ENCODE results near the gene FTCD.
"Not testable (repeated sequence)": the region's sequence is repeated elsewhere in the genome, so short reads cannot be mapped to it uniquely, and the experiment has no call there.

Gene FTCD

GRCh38 chr21:46184625-46185555 lies 29.5 kb upstream of the FTCD start:
- H3K27ac ChIP-seq, result no peak overlapping the region

GRCh38 chr21:46183910-46184624 lies 28.7 kb upstream of the FTCD start, which contains the start of gene SPATC1L:
TSS of gene SPATC1L (minus strand) at chr21:46184459. CDS start at chr21:46182816, 1,643 bp downstream.
- H3K27ac ChIP-seq, result peak within 1 kb of the TSS; percentile 55; the same call in 1 of the 2 replicates

More at GRCh38 chr21:46184625-46185555, 29.5 kb upstream of the FTCD start:
- no peak for TF ChIP-seq CTCF (conservative IDR thresholded peaks at IDR 0.05)

GRCh38 chr21:46183337-46183909 lies 28.0 kb upstream of the FTCD start:
- H3K27ac ChIP-seq, result not testable (repeated sequence)

More at GRCh38 chr21:46183910-46184624, 28.7 kb upstream of the FTCD start, which contains the start of gene SPATC1L:
- no peak for TF ChIP-seq CTCF (conservative IDR thresholded peaks at IDR 0.05)

GRCh38 chr21:46182548-46183336 lies 27.4 kb upstream of the FTCD start:
- no peak overlapping the region for H3K27ac ChIP-seq
- no peak for TF ChIP-seq CTCF (conservative IDR thresholded peaks at IDR 0.05)

- H3K27ac ChIP-seq, result no peak overlapping the region
- TF ChIP-seq CTCF (conservative IDR thresholded peaks at IDR 0.05), result no peak
These were observed 26.7 kb upstream of the FTCD start for GRCh38 chr21:46181953-46182547.

- H3K27ac ChIP-seq, result no peak overlapping the region
- no peak for TF ChIP-seq CTCF (conservative IDR thresholded peaks at IDR 0.05)
These were observed 26.1 kb upstream of the FTCD start for GRCh38 chr21:46181436-46181835.

- TF ChIP-seq CTCF (conservative IDR thresholded peaks at IDR 0.05), result no peak
- no peak overlapping the region for H3K27ac ChIP-seq
These were observed 25.5 kb upstream of the FTCD start for GRCh38 chr21:46180778-46181391.
